Sciatic nerve (tissue), 2 donors: ENCODE results near the gene ST6GALNAC1. TPM values are rescaled to one million over a fixed set of nuclear protein-coding genes. Genes with fewer than 3 reads are reported as not detected.
A peak's percentile ranks its signal among the peaks of the same experiment; 100 is the strongest.

Experiments used
- ATAC-seq: fragments of 200-7000 bp; cut with Tn5 transposase; one replicate; pipeline ENCODE4 v1.9.1; 2020; ENCODE audit warnings: mild to moderate bottlenecking, moderate library complexity
- DNase-seq: peaks from one replicate; pipeline ENCODE4 v3.0.0-alpha.2; 2020; ENCODE audit warnings: low spot score
- intact Hi-C: fragments of 100-400 bp; cut with DNase I; formaldehyde crosslinking; loops from one replicate; pipeline ENCODE4 v1.14.2; 2022
- total RNA-seq: library from RNA; stranded (reverse); fragmentation: NEBNext Ultra II Directional; extraction: Animal tissue kit (Norgen Biotek cat#: 25700); gene quantifications from one replicate; pipeline ENCODE4 v1.2.1, GENCODE V29; 2021
- donor health status: DM: no; HTN: no; CAD: no.
- donor health status: DM: no; HTN: no; CAD: no.

Gene ST6GALNAC1
- total RNA-seq: 1.8 TPM

DNA sequence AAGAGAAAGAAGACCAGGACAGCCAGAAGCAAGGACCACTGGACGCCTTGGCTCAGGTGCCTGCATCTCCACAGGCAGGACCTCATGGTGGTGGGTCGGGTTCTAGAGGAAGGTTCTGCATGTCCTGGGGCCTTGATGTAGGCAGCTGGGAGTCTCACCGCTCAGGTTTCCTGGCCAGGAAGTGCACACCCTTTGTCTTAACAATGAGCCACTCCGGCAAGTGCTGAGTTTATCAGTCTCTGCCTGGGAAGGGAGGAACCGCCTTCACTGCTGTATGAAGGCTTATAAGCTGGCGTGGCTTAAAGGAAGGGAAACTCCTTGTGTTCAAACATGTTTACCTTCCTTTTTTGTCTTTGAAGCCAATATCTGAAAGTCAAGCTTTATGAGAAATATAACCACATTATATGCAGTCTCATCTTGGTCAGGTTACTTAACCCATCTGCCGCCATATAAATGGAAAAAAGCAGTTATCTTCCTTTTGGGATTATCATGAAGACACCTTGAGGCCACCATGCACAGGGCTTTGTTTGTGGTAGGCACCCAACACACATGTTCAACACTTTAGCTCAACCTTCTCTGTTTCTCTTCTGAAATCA lies at the start of gene ST6GALNAC1:
Gene ST6GALNAC1 (minus strand): TSS at position 205 of the 596 bp plus-strand sequence. CDS start 119 bp downstream, at position 86.
- intact Hi-C loops: no loop called here
- ATAC-seq (no peak), DNase-seq (no peak)

DNA sequence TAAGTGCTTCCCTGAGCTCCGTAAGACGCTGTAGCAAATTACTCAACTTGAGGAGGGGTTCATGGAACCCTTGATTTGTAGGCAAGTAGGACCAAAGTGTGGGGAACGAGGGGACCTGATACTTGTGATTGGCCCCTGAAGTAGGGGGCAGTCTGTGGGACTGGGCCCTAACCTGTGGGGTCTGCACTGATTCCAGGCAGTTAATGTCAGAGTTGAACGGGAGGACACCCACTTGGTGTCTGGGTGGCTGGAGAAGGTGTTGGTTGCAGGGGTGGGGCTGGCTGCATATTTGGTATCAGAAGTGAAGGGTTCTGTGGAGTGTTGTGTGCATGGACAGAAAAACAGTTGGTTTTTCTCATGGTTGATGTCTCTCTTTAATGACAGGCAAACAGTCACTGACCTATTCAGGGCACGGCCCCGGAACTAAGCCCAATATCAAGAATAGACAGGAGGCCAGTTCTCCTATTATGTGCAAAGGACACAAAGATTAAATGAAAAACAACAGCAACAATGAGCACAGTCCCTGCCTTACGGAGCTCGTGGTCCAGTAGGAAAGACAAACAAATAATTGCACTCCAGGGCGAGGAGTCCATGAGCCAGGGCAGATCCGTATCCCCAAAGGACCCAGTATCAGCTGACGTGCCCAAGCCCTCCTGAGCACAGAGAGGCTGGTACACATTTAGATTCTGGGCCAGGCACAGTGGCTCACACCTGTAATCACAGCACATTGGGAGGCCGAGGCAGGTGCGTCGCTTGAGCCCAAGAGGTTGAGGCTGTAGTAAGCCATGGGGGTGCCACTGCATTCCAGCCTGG lies 48.0 kb upstream of the ST6GALNAC1 start:
- ATAC-seq: no peak
- intact Hi-C loops: no loop called here
- DNase-seq: no peak

- DNase-seq (no peak), ATAC-seq (no peak)
- intact Hi-C loops: no loop called here
Measured at GRCh38 chr17:76690596-76691280, 47.2 kb upstream of the ST6GALNAC1 start.

DNA sequence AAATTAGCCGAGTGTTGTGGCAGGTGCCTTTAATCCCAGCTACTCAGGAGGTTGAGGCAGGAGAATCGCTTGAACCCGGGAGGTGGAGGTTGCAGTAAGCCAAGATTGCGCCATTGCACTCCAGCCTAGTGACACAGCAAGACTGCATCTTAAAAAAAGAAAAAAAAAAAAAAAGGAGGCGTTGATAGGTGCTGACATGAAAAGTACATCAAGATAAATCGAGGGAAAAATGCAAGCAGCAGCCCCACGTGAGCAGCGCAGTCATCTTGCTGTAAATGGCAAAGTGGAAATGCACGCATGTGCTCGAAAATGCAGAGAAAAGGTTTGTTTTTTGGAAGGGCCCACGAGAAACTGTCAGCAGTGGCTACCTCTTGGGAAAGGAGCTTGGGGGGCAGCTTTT lies 46.3 kb upstream of the ST6GALNAC1 start:
- no peak for DNase-seq
- intact Hi-C loops: no loop called here

DNA sequence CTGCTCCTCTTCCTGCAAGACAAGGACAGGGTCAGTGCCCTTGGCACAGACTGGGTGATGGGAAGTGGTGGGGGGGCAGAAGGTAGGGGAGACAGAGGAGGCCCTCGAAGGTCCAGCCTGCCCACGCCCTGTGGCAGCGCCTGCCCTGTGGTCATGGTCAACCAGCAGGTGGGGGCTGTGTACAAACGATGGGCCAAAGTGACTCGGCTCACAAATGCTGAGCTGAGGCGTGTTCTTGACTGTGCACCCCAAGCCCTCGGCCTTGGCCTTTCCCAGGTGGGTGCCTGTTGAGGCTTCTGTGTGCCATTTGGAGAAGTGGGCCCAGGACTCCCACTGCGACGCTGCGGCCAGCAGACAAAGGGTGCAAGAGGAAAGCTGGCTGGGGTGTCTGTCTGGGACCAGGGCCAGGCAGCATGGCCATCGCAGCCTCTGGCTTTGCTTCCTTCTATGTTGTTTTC lies 44.6 kb upstream of the ST6GALNAC1 start:
- intact Hi-C loops: no loop called here
- DNase-seq (no peak), ATAC-seq (peak; percentile 32)

More for the DNA sequence above, 46.3 kb upstream of the ST6GALNAC1 start:
- no peak for ATAC-seq

GRCh38 chr17:76687298-76688164 lies 44.0 kb upstream of the ST6GALNAC1 start:
- intact Hi-C loops: no loop called here
- ATAC-seq (peak; percentile 79), DNase-seq (no peak)

GRCh38 chr17:76686538-76687297 lies 43.2 kb upstream of the ST6GALNAC1 start:
- ATAC-seq (no peak), DNase-seq (no peak)
- intact Hi-C loops: no loop called here

DNA sequence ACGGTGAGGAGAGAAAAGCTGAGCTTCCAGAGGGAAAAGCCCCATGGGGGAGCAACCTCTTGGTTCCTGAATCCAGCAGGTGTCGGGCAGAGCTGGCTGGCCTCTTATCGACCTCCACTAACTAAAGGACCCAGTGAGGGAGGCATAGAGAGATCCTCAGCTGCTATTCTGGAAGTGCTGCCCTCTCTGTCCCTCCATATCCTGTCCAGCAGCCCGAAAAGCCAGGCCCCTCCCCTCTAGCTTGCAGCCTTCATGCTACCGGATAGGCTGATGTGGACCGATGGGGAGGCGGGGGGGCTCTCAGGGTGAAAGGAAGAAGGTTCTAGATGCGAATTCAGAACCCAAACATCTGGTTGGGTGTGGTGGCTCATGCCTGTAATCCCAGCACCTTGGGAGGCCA lies 42.3 kb upstream of the ST6GALNAC1 start:
- no peak for DNase-seq
- intact Hi-C loops: no loop called here
- ATAC-seq: no peak

GRCh38 chr17:76685366-76685765 lies 41.8 kb upstream of the ST6GALNAC1 start:
- no peak for ATAC-seq
- intact Hi-C loops: no loop called here
- DNase-seq: no peak

GRCh38 chr17:76684756-76685155 lies 41.2 kb upstream of the ST6GALNAC1 start:
- intact Hi-C loops: no loop called here
- ATAC-seq: no peak
- DNase-seq: no peak

DNA sequence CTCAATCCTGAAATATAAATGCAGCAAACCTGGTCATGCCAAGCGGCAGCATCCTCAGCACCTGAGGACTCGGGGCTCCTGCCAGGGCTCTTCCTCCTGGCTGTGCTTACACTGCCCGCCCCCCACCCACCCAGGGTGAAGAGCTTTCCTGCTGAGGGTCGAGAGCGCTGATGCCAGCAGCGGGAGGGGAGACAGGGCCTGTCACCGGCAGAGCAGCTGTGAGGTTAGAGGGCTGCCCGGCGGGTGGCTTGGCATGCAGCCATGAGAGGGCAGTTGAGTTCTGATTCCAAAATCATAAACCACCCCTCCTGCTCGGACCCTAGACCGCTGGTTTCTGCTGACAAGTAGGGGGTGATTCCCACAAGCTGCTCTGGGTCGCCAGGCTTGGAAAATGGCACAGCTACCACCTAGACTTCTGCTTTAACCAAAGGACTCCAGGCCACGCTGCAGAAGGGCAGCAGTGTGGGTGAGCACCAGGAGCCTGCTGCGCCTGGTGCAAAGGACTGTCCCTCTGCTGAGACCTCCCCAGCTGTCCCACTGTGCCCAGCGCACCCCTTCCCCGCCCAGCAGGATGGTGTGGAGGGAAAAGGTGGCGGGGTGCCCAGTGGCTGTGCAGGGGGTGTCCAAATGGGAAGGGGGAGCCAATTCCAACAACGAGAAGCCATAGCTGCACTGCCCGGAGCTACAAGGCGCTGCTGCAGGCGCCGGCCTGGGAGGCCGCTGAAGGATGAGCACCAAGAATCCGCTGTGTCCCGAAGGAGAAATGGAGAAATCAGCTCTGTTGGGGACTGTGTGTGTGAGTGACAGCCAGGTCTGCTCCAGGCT lies 40.6 kb upstream of the ST6GALNAC1 start:
- no peak for ATAC-seq
- DNase-seq: no peak
- intact Hi-C loops: no loop called here

DNA sequence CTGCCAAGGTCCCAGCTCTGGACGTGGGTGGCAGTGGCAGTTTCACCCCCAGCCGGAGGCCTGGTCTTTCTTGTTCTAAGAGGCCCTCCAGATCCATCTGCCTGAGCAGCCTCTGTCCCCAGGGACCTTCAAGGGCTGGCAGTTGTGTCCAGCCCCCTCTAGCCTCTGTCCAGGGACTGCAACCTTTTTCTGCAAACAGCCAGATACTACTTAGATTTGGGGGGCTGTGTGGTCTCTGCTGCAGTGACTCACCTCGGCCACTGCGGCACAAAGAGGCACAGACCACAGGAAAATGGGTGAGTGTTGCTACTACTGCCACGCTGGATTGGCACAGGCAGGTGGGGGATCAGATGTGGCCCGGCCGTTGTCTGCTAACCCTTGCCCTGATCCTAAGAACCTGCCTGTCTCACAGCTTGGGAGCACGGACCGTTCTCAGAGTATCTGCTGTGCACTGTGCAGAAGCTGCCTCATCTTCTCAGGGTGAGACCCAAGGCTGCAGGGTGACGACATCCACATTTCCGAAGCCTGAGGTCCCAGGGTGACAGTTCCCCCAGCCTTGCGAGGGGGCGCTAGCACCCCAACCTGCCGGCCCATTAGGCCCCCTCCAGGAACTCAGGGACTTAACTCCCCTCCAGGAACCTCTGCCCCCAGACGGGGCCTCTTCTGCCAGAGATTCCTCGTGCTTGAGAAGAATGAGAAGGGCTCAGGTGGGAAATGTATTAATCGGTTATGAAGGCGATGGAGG lies 39.6 kb upstream of the ST6GALNAC1 start:
- intact Hi-C loops: no loop called here
- ATAC-seq: no peak
- DNase-seq: no peak

DNA sequence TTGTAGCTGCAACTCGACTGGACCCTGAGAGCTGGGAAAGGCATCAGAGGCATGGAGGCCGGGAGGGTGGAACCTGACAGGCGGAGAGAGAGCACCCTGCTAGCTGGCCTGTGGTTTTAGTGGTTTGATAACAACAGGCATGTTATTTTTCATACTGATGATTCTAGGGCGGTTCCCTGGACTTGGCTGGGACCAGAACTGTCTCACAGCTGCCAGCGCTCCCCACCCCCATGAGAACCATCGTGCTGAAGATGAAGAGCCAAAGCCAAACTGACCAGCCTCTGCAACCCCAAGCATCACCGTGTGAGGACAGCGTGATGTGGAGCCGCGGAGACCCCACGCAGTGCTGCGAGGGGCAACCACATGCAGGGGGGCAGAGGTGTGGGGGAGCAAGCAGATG lies 38.7 kb upstream of the ST6GALNAC1 start:
- intact Hi-C loops: no loop called here
- DNase-seq: peak; percentile 74
- ATAC-seq: peak; percentile 73

DNA sequence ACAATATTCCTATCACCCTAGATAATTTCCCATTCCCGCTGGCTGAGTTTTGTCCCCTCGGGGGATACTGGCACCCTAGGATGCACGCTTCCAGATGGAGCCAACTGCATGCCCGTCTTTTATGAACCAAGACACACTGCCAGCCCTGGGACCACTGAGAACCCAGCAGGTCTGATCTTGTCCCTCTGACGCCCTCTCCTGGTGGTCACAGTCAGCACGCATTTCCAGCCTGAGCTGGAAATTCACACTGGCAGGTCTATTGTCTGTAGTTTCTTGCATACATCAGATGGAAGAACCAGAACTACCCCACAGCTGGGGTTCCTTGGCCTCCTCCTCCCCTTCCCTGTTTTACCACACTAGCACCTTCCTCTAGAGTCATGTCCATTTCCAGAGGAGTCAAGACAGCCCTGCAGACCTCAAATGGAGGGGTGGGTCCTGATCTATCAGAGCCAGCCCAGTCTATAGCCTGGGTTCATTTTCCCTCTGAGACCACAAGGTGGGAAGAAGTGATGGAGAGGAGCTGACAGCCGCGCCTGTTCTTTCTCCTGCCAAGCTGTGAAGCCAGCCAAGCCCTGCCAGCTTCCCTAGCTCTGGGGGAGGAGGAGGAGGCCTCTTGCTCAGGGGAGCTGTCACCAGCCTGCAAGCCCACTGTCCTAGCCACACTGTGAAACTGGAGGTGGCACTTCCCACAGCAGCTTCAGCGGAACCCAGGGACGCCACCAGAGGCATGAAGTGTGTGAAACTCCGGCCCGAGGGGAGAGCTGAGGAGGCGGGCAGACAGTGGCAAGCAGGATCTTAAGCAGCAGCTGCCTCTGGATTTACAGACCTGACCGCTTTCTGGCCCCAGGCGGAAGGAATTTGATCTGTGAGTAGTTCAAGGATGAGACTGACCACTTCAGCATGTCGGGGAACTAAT lies 37.9 kb upstream of the ST6GALNAC1 start:
- peak; percentile 84 for DNase-seq
- intact Hi-C loops: no loop called here
- ATAC-seq: peak; percentile 63

GRCh38 chr17:76679239-76679638 lies 35.7 kb upstream of the ST6GALNAC1 start:
- intact Hi-C loops: no loop called here
- ATAC-seq: no peak

GRCh38 chr17:76678330-76678729 lies 34.8 kb upstream of the ST6GALNAC1 start:
- DNase-seq (no peak), ATAC-seq (no peak)
- intact Hi-C loops: no loop called here

More at GRCh38 chr17:76679239-76679638, 35.7 kb upstream of the ST6GALNAC1 start:
- DNase-seq: no peak
